GM23338 (cell line): ENCODE measurements around the gene PNP. TPM values are rescaled to one million over a fixed set of nuclear protein-coding genes. Genes with fewer than 3 reads are reported as not detected.

Experiments
- ATAC-seq: fragments of 200-7000 bp; cut with Tn5 transposase; 3 replicates; pipeline ENCODE4 v1.9.1; 2020
- DNase-seq: peaks from one replicate; pipeline ENCODE4 v3.0.0-alpha.2; 2015; ENCODE audit warnings: low spot score
- H2AFZ ChIP-seq: fragments of 200-600 bp; sonication (generic); 2 replicates; pipeline ENCODE4 v1.8.0; 2016; ENCODE audit warnings: antibody characterized with exemption, mild to moderate bottlenecking, moderate library complexity
- H3F3A ChIP-seq: fragments of 200-600 bp; sonication (generic); replicated peaks from 2 replicates; pipeline ENCODE4 v1.8.0; 2017; ENCODE audit warnings: antibody characterized with exemption, mixed run types, low read depth
- H3K27ac ChIP-seq: fragments of 200-600 bp; sonication (generic); 2 replicates; pipeline ENCODE4 v1.6.1; 2016; ENCODE audit warnings: low read depth
- H3K27me3 ChIP-seq: fragments of 200-600 bp; sonication (generic); 2 replicates; pipeline ENCODE4 v1.8.0; 2016; ENCODE audit warnings: mild to moderate bottlenecking, mixed run types, moderate library complexity; ENCODE audit not compliant: insufficient read depth
- H3K36me3 ChIP-seq: fragments of 200-600 bp; sonication (generic); 2 replicates; pipeline ENCODE4 v1.8.0; 2016; ENCODE audit warnings: mild to moderate bottlenecking; ENCODE audit not compliant: insufficient read depth
- H3K4me1 ChIP-seq: fragments of 200-600 bp; sonication (generic); 2 replicates; pipeline ENCODE4 v1.8.0; 2016; ENCODE audit warnings: mild to moderate bottlenecking, moderate library complexity; ENCODE audit not compliant: insufficient read depth
- H3K4me2 ChIP-seq: fragments of 200-600 bp; sonication (generic); 2 replicates; pipeline ENCODE4 v1.7.1; 2017; ENCODE audit warnings: mixed run types
- H3K4me3 ChIP-seq: fragments of 200-600 bp; sonication (generic); 2 replicates; pipeline ENCODE4 v1.6.1; 2016; ENCODE audit warnings: mixed run types
- H3K79me2 ChIP-seq: fragments of 200-600 bp; sonication (generic); replicated peaks from 2 replicates; pipeline ENCODE4 v1.8.0; 2017; ENCODE audit warnings: mild to moderate bottlenecking; ENCODE audit not compliant: insufficient read depth
- H3K9me2 ChIP-seq: fragments of 200-600 bp; sonication (generic); 2 replicates; pipeline ENCODE4 v1.8.0; 2017; ENCODE audit not compliant: insufficient read depth
- H4K20me1 ChIP-seq: fragments of 200-600 bp; sonication (generic); replicated peaks from 2 replicates; pipeline ENCODE4 v1.8.0; 2017; ENCODE audit warnings: mild to moderate bottlenecking; ENCODE audit not compliant: insufficient read depth
- H3K27ac Mint-ChIP-seq: 2 replicates; pipeline ENCODE4 v1.8.0; 2020; ENCODE audit warnings: inconsistent platforms, mild to moderate bottlenecking, moderate library complexity, mixed read lengths
- H3K27me3 Mint-ChIP-seq: 3 replicates; pipeline ENCODE4 v1.8.0; 2022; ENCODE audit warnings: low read depth, mild to moderate bottlenecking, moderate library complexity, mixed read lengths, inconsistent platforms; ENCODE audit not compliant: insufficient read depth, poor library complexity
- H3K36me3 Mint-ChIP-seq: 3 replicates; pipeline ENCODE4 v1.8.0; 2021; ENCODE audit warnings: low read depth, mild to moderate bottlenecking, inconsistent platforms, moderate library complexity, mixed read lengths
- H3K4me1 Mint-ChIP-seq: 3 replicates; pipeline ENCODE4 v1.8.0; 2020; ENCODE audit warnings: mild to moderate bottlenecking, inconsistent platforms, mixed read lengths
- H3K4me3 Mint-ChIP-seq: 3 replicates; pipeline ENCODE4 v1.8.0; 2021; ENCODE audit warnings: moderate library complexity, mild to moderate bottlenecking, inconsistent platforms, mixed read lengths
- H3K9me3 Mint-ChIP-seq: 3 replicates; pipeline ENCODE4 v1.8.0; 2020; ENCODE audit warnings: moderate library complexity, mild to moderate bottlenecking, inconsistent platforms, mixed read lengths
- CREB1 ChIP-seq: fragments of 250-450 bp; sonication (Bioruptor Pico); IDR thresholded peaks from 2 replicates; pipeline ENCODE4 v1.5.0; 2020; ENCODE audit warnings: low read depth, mild to moderate bottlenecking, moderate library complexity
- EZH2 ChIP-seq: fragments of 200-600 bp; sonication (generic); IDR thresholded peaks from one replicate; pipeline ENCODE4 v1.8.0; 2017; ENCODE audit warnings: antibody characterized with exemption, mild to moderate bottlenecking, low read depth; ENCODE audit not compliant: unreplicated experiment
- EZH2phosphoT487 ChIP-seq: fragments of 200-600 bp; sonication (generic); IDR thresholded peaks from one replicate; pipeline ENCODE4 v1.8.1; 2018; ENCODE audit warnings: antibody characterized with exemption; ENCODE audit not compliant: unreplicated experiment
- JUNB ChIP-seq: IDR thresholded peaks from one replicate; pipeline ENCODE4 v1.6.1; 2016; ENCODE audit warnings: antibody characterized with exemption; ENCODE audit not compliant: unreplicated experiment
- NANOG ChIP-seq: IDR thresholded peaks from 2 replicates; pipeline ENCODE4 v1.6.1; 2016; ENCODE audit warnings: antibody characterized with exemption, borderline replicate concordance
- ZNF331 ChIP-seq: fragments of 250-450 bp; sonication (Bioruptor Pico); IDR thresholded peaks from 2 replicates; pipeline ENCODE4 v1.5.0; 2020; ENCODE audit warnings: low read depth, mild to moderate bottlenecking, moderate library complexity
- polyA plus RNA-seq: library from polyadenylated mRNA; unstranded; fragments of >200 nt; fragmentation: Nextera tagmentation; extraction: Ambion mirVana; gene quantifications from 2 replicates; pipeline ENCODE4 v1.2.1, GENCODE V29; 2016
- total RNA-seq: library from RNA; depleted of rRNA; stranded (reverse); fragments of >200 nt; shearing (Covaris generic); gene quantifications from 2 replicates; pipeline ENCODE4 v1.2.3, GENCODE V29; 2014
- TF ChIP-seq, protein P1 (sequence below): fragments of 250-450 bp; sonication (Bioruptor Pico); IDR thresholded peaks from 2 replicates; pipeline ENCODE4 v1.5.0; 2020; ENCODE audit warnings: mild to moderate bottlenecking, moderate library complexity
- TF ChIP-seq, protein P2 (sequence below), 2 experiments: fragments of 200-600 bp in 1 of 2; sonication (generic) in 1 of 2; conservative IDR thresholded peaks; 2 replicates each; pipeline versions ENCODE4 v1.5.1 to v1.6.1; 2016 to 2017; ENCODE audit warnings: antibody characterized with exemption in 2 of 2, low read depth in 2 of 2, mild to moderate bottlenecking in 2 of 2, moderate library complexity in 1 of 2

The PNP gene
- total and polyA plus RNA-seq, 2 experiments from 2014 or later, result 60.7 to 102 TPM

DNA sequence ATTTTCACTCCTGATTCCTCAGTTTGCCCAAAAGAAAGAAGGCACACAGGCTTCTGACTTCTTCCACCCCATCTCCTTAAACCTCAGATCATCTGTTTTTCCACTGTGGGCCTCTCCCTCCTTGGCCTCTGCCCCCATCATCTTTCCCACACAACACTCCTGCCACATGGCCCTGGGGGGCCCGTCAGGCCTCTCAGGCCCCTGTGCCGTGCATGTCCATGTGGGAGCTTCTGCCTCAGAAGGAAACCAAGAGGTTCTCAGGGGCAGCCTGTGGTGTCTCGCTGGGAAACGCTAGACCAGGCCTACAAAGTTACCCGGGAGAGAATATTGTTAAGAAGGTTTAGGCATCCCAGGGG is 41.2 kb upstream of the PNP start (continued):
- TF ChIP-seq, protein P1, sequence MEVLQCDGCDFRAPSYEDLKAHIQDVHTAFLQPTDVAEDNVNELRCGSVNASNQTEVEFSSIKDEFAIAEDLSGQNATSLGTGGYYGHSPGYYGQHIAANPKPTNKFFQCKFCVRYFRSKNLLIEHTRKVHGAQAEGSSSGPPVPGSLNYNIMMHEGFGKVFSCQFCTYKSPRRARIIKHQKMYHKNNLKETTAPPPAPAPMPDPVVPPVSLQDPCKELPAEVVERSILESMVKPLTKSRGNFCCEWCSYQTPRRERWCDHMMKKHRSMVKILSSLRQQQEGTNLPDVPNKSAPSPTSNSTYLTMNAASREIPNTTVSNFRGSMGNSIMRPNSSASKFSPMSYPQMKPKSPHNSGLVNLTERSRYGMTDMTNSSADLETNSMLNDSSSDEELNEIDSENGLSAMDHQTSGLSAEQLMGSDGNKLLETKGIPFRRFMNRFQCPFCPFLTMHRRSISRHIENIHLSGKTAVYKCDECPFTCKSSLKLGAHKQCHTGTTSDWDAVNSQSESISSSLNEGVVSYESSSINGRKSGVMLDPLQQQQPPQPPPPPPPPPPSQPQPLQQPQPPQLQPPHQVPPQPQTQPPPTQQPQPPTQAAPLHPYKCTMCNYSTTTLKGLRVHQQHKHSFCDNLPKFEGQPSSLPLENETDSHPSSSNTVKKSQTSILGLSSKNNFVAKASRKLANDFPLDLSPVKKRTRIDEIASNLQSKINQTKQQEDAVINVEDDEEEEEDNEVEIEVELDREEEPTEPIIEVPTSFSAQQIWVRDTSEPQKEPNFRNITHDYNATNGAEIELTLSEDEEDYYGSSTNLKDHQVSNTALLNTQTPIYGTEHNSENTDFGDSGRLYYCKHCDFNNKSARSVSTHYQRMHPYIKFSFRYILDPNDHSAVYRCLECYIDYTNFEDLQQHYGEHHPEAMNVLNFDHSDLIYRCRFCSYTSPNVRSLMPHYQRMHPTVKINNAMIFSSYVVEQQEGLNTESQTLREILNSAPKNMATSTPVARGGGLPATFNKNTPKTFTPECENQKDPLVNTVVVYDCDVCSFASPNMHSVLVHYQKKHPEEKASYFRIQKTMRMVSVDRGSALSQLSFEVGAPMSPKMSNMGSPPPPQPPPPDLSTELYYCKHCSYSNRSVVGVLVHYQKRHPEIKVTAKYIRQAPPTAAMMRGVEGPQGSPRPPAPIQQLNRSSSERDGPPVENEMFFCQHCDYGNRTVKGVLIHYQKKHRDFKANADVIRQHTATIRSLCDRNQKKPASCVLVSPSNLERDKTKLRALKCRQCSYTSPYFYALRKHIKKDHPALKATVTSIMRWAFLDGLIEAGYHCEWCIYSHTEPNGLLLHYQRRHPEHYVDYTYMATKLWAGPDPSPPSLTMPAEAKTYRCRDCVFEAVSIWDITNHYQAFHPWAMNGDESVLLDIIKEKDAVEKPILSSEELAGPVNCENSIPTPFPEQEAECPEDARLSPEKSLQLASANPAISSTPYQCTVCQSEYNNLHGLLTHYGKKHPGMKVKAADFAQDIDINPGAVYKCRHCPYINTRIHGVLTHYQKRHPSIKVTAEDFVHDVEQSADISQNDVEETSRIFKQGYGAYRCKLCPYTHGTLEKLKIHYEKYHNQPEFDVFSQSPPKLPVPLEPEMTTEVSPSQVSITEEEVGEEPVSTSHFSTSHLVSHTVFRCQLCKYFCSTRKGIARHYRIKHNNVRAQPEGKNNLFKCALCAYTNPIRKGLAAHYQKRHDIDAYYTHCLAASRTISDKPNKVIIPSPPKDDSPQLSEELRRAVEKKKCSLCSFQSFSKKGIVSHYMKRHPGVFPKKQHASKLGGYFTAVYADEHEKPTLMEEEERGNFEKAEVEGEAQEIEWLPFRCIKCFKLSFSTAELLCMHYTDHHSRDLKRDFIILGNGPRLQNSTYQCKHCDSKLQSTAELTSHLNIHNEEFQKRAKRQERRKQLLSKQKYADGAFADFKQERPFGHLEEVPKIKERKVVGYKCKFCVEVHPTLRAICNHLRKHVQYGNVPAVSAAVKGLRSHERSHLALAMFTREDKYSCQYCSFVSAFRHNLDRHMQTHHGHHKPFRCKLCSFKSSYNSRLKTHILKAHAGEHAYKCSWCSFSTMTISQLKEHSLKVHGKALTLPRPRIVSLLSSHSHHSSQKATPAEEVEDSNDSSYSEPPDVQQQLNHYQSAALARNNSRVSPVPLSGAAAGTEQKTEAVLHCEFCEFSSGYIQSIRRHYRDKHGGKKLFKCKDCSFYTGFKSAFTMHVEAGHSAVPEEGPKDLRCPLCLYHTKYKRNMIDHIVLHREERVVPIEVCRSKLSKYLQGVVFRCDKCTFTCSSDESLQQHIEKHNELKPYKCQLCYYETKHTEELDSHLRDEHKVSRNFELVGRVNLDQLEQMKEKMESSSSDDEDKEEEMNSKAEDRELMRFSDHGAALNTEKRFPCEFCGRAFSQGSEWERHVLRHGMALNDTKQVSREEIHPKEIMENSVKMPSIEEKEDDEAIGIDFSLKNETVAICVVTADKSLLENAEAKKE (CRISPR knock-in tag), result no peak

DNA sequence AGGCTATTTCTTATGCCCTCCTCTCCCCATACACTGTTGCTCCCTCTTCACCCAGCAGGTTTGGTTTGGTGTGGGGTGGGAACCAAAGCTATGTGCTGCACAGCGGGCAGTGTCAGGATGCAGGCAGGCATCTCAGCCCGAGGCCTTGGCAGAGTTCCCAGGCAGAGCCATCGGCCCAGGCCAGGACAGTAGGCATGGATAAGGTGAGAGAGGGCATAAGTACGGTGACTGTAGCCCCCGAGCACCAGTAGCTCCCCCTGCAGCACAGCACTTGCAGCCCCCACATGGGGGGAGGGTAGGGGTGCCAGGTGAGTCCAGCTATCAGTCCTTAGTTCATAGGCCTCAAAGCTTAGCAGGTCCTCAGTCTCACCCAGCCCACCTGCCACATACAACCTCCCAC is 40.4 kb upstream of the PNP start:
- peaks cover 2% of the 10 kb centered on the region; the same call in 1 of the 2 replicates for H3K27me3 ChIP-seq
- peaks cover 8% of the 10 kb centered on the region for H3K27me3 Mint-ChIP-seq
- H3K27ac Mint-ChIP-seq, result no peak overlapping the region
- H3K4me1 Mint-ChIP-seq, result peaks cover 10% of the 10 kb centered on the region; the same call in 2 of the 3 replicates
- peaks cover 6% of the 10 kb centered on the region; the same call in 1 of the 2 replicates for H3K9me2 ChIP-seq
- H3K4me1 ChIP-seq, result peaks cover 6% of the 10 kb centered on the region
- no peak overlapping the region for H3K4me2 ChIP-seq
- no peak for ATAC-seq
- no peaks in the 10 kb centered on the region for H3K9me3 Mint-ChIP-seq
- DNase-seq, result no peak
- H3K4me3 ChIP-seq, result no peak overlapping the region
- H2AFZ ChIP-seq, result no peak overlapping the region
- H3F3A ChIP-seq, result no peaks in the 10 kb centered on the region
- H3K27ac ChIP-seq, result no peak overlapping the region
- no peaks in the 10 kb centered on the region for H3K36me3 Mint-ChIP-seq
- H4K20me1 ChIP-seq, result no peaks in the 10 kb centered on the region
- H3K79me2 ChIP-seq, result no peaks in the 10 kb centered on the region
- H3K36me3 ChIP-seq, result no peaks in the 10 kb centered on the region
- no peak overlapping the region for H3K4me3 Mint-ChIP-seq
- TF ChIP-seq, protein P1 (CRISPR knock-in tag), result no peak
- TF ChIP-seq NANOG, result no peak
- TF ChIP-seq ZNF331 (CRISPR knock-in tag), result no peak
- no peak for TF ChIP-seq EZH2phosphoT487
- TF ChIP-seq EZH2, result no peak
- TF ChIP-seq, protein P2, sequence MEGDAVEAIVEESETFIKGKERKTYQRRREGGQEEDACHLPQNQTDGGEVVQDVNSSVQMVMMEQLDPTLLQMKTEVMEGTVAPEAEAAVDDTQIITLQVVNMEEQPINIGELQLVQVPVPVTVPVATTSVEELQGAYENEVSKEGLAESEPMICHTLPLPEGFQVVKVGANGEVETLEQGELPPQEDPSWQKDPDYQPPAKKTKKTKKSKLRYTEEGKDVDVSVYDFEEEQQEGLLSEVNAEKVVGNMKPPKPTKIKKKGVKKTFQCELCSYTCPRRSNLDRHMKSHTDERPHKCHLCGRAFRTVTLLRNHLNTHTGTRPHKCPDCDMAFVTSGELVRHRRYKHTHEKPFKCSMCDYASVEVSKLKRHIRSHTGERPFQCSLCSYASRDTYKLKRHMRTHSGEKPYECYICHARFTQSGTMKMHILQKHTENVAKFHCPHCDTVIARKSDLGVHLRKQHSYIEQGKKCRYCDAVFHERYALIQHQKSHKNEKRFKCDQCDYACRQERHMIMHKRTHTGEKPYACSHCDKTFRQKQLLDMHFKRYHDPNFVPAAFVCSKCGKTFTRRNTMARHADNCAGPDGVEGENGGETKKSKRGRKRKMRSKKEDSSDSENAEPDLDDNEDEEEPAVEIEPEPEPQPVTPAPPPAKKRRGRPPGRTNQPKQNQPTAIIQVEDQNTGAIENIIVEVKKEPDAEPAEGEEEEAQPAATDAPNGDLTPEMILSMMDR (conservative IDR thresholded peaks at IDR 0.05; ENCODE audit: low read depth in 2 of 2), result no peak
- TF ChIP-seq CREB1, result no peak
- no peak for TF ChIP-seq JUNB
